Sciatic nerve (tissue), 2 donors: ENCODE measurements around the gene ERI3. TPM values are rescaled to one million over a fixed set of nuclear protein-coding genes. Genes with fewer than 3 reads are reported as not detected.

ENCODE experiments used
- ATAC-seq: fragments of 200-7000 bp; cut with Tn5 transposase; one replicate; pipeline ENCODE4 v1.9.1; 2020; ENCODE audit warnings: mild to moderate bottlenecking, moderate library complexity
- DNase-seq: peaks from one replicate; pipeline ENCODE4 v3.0.0-alpha.2; 2020; ENCODE audit warnings: low spot score
- intact Hi-C: fragments of 100-400 bp; cut with DNase I; formaldehyde crosslinking; loops from one replicate; pipeline ENCODE4 v1.14.2; 2022
- total RNA-seq: library from RNA; stranded (reverse); fragmentation: NEBNext Ultra II Directional; extraction: Animal tissue kit (Norgen Biotek cat#: 25700); gene quantifications from one replicate; pipeline ENCODE4 v1.2.1, GENCODE V29; 2021
- donor health status: DM: no; HTN: no; CAD: no.
- donor health status: DM: no; HTN: no; CAD: no.

The ERI3 gene
- total RNA-seq, 1 donor from 2014 or later: 59.8 TPM

DNA sequence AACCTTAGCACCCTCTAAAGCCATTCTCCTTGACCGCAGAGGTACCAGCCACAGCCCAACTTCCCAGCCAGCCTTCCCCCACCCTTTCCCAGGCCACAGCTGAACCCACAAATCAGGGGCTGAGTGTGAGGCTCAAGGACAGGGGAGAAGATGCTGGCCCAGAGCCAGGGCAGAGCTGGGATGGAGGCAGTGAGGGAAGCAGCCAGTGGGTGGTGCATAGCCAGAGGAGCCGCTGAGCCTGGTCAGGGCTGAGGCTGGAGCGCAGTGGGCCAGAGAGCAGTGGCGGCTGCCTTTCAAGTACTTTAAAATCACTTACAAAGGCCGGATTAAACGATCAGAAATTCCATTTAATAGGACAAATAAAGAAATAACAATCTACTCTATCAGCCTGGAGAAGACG, 105.5 kb downstream of the ERI3 start:
- DNase-seq (peak; percentile 70), ATAC-seq (peak; percentile 62)
- intact Hi-C loops: no loop called here

DNA sequence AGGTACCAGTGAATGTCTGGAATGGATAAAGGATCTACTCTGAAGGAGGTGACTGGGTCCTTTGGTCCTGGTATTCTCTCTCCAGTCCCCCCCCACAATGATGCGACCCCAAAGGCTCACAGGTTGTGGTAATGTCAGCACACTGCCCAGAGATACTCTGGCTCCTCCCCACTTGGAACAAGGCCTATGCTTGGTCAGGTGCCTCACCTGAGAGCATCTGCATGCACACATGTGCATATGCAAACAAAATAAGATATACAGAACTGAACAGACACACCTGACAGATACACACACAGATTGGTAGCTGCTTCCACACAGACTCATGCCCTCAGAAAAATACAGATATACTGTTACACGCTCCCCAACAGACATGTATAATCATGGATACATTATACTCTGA, 108.3 kb downstream of the ERI3 start:
- no peak for DNase-seq
- no peak for ATAC-seq
- intact Hi-C loops: no loop called here

DNA sequence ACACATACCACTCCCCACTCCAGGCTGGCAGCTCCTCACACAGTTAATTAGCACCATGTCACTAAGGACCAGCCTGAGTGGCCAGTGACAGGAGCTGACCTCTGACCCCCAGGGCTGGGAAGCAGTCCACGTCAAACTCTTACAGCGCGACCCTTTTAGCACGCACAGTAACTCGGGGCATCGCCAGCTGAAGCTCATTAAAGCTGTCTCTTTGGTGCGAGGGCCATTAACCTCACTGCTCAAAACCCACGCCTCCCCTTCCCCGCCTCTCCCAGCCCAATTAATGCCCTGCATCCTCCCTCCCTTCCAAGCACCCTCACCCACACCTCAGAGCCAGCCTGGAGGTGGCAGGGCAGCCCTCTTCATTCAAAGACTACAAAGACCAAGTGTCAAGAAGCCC, 110.1 kb downstream of the ERI3 start:
- DNase-seq (no peak), ATAC-seq (no peak)
- intact Hi-C loops: no loop called here

DNA sequence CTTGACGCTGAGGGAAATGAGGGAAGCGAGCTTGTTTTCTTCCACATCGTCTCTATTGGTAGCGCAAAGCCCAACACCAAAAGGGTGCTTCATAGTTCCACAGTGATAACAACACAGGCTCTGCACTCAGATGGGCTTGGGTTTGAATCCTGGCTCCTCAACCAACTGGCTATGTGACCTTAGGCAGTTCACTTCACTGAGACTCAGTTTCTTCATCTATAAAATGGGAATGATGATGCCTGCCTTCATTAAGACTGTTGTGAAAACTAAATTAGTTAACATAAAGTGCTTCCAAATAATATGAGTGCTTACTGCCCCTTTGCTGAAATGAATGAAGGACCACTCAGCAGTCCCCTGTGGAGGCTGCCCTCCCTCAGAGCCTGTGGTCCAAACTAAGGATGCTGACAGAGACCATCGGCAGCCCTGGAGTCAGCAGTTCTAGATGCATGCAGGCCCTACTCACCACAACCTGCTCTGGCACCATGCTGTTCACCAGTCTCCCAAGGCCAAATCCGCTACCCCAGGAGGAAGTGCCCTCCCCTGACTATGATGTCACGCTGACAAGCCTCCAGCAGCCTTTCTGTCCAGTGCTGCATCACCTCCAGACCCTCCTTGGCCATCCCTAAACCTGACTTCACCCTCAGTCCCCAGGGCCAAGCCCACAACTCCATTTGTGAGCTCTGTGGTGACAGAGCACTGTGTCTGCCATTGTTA, 111.1 kb downstream of the ERI3 start:
- ATAC-seq (no peak), DNase-seq (no peak)
- intact Hi-C loops: no loop called here

DNA sequence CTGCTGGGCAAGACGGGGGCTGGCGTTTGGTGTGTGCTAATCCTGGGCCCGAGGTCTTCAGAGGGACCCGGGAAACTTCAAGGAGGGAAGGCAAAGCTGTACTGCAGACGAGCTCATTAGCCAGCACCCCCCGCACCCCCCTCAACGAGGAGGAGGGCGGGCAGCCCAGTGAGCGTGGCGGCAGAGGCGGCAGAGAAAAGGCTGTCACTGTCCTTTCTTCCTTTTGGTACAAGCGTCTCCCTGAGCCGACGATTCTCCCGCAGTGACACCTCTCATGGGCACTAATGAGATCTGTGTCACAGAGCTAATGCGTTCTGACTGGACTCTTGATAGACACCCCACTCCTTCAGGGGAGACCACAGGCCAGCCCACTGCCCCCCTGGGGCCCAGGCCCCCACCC, 112.3 kb downstream of the ERI3 start:
- DNase-seq (no peak), ATAC-seq (no peak)

DNA sequence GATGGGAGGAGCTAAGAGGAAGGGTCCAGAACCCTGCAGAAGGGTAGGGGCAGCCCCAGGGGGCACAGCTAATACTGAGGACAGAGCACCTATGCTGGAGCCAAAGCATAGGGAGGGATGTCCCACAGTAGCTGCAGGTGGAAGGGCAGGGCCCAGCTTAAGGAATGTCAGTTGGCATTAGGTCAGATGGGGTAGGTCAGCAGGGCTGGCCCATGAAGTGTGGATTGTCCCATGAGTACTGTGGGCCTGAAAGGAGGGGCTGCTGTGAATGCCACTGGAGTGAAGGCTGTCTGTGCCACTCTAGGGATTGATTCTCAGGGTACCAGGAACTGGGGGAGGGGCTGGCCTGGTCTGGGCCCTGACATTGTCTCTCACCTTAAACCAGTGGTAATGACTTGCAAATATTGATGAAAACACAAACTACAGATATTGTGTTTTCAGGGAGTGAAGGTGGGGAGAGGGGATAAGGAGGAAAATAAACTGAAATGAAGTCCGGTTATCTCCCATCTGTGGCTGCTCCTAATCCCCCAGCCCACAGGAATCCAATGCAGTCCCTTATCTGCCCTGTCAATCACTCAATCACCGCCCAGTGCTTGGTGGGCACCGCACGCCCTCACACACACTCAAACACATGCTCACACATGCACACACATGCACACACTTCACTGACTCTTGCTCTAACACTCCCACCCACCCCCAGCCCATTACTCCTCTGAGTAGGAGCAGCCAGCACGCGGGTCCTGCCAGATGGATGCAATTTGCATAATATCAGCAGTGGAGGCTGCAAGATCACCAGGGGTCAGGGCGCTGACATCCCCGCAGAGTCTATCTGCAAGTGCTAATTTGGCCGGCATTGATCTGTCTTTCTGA, 114.0 kb downstream of the ERI3 start:
- intact Hi-C loops: no loop called here
- DNase-seq (no peak), ATAC-seq (peak; percentile 7)

More for the DNA sequence above, 112.3 kb downstream of the ERI3 start:
- intact Hi-C loops: no loop called here

DNA sequence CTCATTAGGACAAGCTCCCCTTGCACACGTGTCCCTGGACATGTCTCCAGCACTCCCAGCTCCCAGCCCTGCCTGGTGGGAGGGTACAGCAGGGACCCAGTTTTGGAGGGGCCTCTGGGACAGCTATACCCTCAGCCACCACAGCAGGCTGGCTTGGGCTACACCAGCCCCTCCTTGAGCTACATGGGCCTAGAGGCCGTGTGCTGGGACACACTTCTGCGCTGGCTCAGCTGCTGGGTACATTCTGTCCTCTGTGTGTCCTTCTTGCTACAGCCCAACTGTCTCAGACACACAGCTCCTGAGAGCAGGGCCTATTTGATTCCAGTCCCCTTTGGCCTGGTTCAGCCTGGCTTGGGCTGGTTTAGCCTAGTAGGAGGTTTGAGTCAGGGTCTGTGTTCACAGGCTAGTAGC, 115.1 kb downstream of the ERI3 start:
- intact Hi-C loops: no loop called here
- ATAC-seq: peak; percentile 84

DNA sequence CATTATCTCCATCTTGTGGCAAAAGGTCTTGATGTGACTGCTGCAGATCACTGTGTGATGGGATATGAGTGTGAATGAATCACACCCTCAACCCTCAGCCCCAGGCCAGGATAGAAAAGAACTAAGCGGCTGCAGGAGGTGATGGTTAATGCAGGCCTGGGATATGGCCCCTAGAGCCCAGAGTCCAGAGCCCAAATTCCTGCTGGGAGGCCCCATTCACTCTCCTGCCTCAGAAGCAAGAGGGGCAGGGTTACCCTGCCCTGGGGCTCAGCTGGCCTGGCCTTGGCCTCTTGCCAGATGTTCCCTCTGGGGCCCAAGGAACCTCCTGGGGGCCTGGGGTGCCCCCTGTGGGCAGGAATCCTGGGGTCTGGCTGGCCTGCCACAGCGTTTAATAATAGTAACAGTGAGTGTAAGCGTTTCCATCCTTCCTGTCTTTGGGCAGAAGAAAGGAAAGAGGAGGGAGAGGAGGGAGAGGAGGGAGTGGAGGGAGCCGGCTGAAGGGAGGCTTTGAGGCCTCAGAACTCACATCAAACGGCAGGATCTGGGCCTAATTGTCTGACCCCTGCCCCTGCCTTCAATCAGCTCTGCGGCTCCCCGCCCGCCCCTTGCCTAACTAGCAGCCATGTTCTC, 115.6 kb downstream of the ERI3 start:
- ATAC-seq (peak; percentile 44), DNase-seq (no peak)
- intact Hi-C loops: no loop called here

More for the DNA sequence above, 115.1 kb downstream of the ERI3 start:
- DNase-seq: no peak

DNA sequence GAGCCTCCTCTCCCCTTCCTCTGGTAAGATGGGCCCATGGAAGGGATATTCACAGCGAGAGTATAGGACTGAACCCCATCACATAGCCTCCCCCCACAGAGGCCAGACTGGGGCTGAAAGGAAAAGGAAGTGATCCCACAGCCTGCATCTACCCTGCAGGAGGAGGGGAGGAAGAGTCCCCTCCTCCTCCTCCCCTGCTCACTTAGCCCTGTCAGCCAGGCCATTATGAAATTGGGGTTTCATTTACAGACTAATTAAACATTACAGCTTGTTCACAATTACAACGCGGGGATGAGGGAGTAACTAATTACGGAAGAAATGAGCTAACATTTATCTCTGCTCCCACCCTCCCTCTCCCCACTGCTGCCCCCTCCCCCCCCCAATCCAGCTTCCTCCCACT, 116.4 kb downstream of the ERI3 start:
- intact Hi-C loops: no loop called here
- DNase-seq (no peak), ATAC-seq (no peak)

DNA sequence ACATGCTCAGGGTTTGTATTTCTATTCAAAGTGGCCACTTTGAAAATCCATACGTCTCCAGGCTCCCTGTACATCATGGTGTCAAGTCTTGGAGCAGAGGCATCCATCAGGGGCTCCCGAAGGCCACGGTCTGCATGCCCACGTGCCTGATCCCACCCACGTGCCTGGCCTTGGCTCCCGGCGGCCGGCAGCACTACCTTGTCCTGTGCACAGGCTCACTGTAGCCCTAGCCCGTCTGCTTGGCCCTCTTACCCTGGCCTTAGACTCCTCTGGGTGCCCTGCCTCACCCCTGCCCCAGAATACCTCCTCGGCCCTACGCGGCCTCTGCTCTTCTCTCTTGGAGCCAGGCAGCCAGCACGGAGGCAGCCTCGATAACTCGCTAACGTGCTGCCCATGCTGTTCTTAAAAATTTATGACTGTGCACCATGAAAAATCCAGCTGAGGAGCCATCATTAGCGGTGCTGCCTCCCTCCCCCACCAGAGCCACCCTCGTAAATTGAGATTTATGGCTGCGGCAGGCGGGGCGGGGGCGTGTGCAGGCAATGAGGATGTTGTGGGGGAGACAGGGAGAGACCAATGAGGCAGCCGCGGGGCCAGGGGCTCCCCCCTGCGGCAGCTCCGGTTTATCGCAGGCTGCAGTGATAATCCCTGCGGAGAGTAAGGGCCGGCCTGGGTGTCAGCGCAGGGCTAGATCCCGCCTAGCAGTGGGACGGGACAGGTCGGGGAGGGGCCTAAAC, 117.2 kb downstream of the ERI3 start:
- peak; percentile 80 for ATAC-seq
- peak; percentile 68 for DNase-seq
- intact Hi-C loops: no loop called here

DNA sequence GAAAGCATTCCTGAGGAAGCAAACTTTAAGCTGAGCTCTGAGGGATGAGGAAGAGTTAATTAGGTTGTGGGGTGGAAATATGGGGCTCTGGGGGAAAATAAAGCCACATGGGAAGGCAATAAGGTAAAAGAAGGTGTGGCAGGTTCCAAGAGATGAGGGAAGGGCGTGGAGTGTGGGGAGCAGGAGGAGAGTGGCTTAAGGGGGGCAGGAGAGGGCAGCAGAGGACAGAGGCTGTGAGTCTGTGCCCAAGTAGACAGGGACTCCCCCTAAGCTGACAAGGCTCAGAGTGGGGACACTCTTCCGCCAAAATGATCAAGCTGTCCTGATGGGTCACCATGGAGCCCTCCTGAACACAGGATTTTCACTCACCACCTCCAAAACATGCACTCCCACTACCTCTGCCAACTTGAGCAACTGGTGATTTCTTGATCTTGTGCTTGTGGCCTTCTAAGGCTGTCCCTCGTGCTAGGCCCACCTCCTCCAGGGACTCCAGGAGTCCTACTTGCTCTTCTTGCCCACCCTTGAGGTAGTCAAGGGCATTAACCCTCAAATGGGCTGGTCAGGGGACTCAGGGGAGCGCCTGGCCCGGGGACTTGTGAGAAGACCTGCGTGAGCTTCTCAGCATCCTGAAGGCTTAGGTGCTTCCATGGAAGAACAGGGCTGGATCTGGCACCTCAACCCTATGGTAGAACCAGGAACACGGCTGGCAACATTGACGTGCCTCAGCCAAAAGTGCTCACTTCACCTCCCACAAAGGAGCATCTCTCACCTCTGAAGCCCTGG, 118.4 kb downstream of the ERI3 start:
- intact Hi-C loops: no loop called here
- ATAC-seq (no peak), DNase-seq (no peak)

DNA sequence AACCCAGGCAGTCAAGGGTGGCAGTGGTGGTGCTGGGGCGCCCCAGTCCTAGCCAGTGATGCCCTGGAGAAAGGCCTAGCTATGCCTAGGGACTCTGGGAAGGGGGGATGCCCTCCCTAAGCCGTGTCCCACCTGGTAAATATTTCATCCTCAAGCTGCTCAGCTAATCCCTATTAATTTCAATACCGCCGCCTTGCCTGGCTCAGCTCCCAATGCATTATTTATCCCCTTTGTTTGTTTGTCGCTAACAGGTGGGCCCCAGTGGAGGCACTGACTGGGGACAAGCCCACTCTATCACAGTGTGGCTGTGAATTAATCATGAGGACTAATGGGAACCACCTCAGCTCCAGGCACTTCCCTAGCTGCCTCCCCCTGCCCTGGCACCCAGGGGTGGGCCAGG, 119.2 kb downstream of the ERI3 start:
- ATAC-seq: no peak
- intact Hi-C loops: no loop called here

DNA sequence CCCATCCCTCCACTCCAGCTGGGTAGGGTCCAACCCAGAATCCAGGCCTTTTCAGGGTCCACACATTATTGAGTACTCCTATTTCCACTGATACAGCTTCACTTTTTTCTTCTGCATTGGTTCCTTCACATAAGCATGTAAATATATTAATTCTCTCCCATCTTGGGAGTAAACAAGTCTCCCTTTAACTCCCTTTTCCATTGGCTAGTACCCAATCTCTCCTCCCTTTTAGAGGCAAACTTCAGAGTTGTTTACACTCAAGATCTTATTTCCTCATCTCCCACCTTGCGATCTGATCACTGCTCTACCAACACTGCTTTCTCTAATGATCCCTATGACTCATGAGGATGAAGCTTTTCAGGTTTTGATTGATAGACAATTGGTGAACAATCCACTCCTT, 121.5 kb downstream of the ERI3 start:
- ATAC-seq: no peak
- DNase-seq: no peak
- intact Hi-C loops: no loop called here

More for the DNA sequence above, 119.2 kb downstream of the ERI3 start:
- no peak for DNase-seq

DNA sequence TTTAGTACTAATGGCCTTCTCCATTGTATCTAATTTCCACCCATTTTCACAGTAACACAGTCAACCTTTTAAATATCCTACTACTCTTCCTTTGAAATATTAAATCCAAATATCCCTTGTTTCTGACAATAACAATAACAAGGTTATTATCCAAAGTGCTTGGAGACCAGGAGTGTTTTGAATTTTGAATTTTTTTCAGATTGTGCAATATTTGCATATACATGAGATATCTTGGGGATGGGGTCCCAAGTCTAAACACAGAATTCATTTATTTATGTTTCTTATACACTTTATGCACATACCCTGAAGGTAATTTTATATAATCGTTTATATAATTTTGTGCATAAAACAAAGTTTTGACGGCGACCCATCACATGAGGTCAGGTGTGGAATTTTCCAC, 124.3 kb downstream of the ERI3 start:
- DNase-seq (no peak), ATAC-seq (no peak)
- intact Hi-C loops: no loop called here

DNA sequence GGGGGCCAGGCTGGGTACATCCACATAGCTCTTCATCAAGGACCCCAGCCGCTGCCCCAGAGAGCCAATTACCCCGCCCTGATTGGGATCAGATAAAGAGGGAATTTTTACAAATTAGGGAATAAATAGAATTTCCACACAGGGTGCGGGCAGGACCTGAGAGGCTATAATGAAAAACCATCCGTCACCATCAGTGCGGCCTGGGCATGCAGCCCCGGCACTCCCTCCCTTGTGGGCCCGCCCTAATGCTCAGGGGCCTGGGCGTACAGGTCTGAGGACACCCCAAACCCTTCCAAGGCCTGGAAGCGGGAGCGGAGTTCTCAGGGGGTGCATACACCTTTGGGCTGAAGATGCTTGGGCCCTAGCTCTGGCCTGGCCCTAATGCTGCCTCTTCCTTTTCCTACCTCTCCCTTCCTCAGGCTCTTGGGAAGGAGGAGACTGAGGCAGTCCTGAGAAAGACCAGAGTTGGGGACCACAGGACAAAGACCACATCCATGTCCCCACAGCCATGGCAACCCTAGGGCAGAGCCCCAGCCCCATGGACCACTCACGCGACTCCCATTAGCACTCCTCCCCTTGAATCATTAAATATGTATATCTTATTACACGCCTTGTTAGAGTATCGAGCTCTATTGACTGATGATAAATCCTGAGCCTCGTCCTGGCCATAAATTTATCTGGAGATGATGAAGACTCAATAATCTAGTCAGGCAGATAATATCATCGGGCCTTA, 125.5 kb downstream of the ERI3 start:
- intact Hi-C loops: no loop called here
- no peak for DNase-seq
- no peak for ATAC-seq

DNA sequence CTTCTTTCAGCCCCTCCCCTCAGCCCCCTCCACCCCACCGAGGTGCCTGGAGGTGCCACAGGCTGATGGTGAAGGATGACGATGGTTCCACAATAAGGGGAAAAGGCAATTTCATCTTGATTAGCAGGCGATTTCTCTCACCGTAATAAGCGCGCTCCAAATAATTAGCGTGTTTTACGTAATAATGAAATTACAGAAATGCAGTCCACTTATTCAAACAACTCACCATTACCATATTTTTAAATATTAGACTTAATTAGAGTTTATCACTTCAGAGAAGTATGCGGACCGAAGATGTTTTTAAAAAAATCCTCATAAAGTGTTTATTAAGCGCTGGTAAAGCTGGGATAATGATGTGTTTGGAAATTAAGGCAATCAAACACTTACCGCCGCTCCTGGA, 126.8 kb downstream of the ERI3 start:
- DNase-seq (no peak), ATAC-seq (no peak)
- intact Hi-C loops: no loop called here

DNA sequence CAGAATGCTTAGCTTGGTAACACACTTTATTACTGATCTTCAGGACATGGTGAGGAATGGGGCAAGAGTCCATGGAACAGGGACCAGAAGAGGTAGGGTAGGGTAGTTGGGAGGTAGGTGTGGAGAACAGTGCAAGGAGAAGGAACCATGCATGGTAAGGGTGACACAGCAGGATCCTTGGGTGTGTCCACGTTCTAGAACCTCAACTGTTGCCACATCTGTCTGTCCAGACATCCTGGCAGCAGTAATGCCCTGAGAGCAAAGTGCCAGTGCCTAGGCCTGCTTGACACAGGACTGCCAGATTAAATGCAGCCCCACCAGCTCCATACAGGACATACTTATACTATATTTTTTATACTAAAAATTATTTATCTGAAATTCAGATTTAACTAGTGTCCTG, 127.8 kb downstream of the ERI3 start:
- intact Hi-C loops: no loop called here
- DNase-seq (no peak), ATAC-seq (no peak)

DNA sequence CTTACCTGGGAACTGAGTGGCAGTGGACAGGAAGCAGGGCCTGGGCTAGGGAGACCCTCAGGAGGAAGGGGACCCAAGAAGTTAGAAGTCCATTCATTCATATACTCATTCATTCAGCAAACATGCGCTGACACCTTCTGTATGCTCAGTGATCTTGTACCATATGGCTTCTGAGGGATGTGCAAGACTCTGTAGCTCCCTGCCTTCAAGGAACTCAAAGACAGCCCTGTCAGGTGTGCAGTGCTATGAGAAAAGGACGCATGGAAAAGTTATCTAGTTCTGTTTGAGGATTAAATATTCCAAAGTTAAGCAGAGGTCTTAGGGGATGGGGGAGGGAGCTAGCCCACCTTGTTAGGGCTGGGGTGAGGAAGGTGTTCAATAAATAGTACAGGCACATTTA, 129.3 kb downstream of the ERI3 start:
- no peak for DNase-seq
- intact Hi-C loops: no loop called here
- ATAC-seq: no peak
